ENCODE results near the gene ARL6IP5. TPM values are rescaled to one million over a fixed set of nuclear protein-coding genes. Genes with fewer than 3 reads are reported as not detected.

The ARL6IP5 gene
- total and polyA plus RNA-seq, 2 of the 13 experiments (the other 11 are each of a cell fraction or from before 2014, with no cell fraction given): 23.7 to 29.6 TPM

GRCh38 chr3:69051756-69052471 lies 32.8 kb upstream of the ARL6IP5 start, which contains the start of gene TMF1 (continued):
- TF ChIP-seq ESRRA (CRISPR knock-in tag; IDR thresholded peaks at IDR 0.05; ENCODE audit: low read depth): 0 out of 2 replicates have a peak, but pooled peaks have one; percentile 16
- TF ChIP-seq ZNF142 (CRISPR knock-in tag; IDR thresholded peaks at IDR 0.05): no peak; the same call in 1 of the 2 replicates
- no peak for TF ChIP-seq IKZF1 (IDR thresholded peaks at IDR 0.05)
- TF ChIP-seq ZNF205 (CRISPR knock-in tag; IDR thresholded peaks at IDR 0.05): no peak
- peak; percentile 29 for TF ChIP-seq HNRNPLL (IDR thresholded peaks at IDR 0.05; ENCODE audit: low read depth, low read length, poor library complexity, severe bottlenecking)
- TF ChIP-seq, protein P1, sequence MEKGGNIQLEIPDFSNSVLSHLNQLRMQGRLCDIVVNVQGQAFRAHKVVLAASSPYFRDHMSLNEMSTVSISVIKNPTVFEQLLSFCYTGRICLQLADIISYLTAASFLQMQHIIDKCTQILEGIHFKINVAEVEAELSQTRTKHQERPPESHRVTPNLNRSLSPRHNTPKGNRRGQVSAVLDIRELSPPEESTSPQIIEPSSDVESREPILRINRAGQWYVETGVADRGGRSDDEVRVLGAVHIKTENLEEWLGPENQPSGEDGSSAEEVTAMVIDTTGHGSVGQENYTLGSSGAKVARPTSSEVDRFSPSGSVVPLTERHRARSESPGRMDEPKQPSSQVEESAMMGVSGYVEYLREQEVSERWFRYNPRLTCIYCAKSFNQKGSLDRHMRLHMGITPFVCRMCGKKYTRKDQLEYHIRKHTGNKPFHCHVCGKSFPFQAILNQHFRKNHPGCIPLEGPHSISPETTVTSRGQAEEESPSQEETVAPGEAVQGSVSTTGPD (CRISPR knock-in tag; IDR thresholded peaks at IDR 0.05): no peak
- no peak for TF ChIP-seq PAWR (CRISPR knock-in tag; IDR thresholded peaks at IDR 0.05; ENCODE audit: borderline replicate concordance)
- no peak for TF ChIP-seq SAFB2 (CRISPR knock-in tag; IDR thresholded peaks at IDR 0.05; ENCODE audit: borderline replicate concordance, low read depth)
- TF ChIP-seq, protein P2, sequence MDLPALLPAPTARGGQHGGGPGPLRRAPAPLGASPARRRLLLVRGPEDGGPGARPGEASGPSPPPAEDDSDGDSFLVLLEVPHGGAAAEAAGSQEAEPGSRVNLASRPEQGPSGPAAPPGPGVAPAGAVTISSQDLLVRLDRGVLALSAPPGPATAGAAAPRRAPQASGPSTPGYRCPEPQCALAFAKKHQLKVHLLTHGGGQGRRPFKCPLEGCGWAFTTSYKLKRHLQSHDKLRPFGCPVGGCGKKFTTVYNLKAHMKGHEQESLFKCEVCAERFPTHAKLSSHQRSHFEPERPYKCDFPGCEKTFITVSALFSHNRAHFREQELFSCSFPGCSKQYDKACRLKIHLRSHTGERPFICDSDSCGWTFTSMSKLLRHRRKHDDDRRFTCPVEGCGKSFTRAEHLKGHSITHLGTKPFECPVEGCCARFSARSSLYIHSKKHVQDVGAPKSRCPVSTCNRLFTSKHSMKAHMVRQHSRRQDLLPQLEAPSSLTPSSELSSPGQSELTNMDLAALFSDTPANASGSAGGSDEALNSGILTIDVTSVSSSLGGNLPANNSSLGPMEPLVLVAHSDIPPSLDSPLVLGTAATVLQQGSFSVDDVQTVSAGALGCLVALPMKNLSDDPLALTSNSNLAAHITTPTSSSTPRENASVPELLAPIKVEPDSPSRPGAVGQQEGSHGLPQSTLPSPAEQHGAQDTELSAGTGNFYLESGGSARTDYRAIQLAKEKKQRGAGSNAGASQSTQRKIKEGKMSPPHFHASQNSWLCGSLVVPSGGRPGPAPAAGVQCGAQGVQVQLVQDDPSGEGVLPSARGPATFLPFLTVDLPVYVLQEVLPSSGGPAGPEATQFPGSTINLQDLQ (CRISPR knock-in tag; IDR thresholded peaks at IDR 0.05): no peak
- no peak for TF ChIP-seq ZNF660 (CRISPR knock-in tag; IDR thresholded peaks at IDR 0.05; ENCODE audit: borderline replicate concordance, low read depth)
- TF ChIP-seq PATZ1 (CRISPR knock-in tag; IDR thresholded peaks at IDR 0.05): no peak
- no peak for TF ChIP-seq NCOR1 (IDR thresholded peaks at IDR 0.05; ENCODE audit: borderline replicate concordance, low read length)
- TF ChIP-seq ZNF138 (CRISPR knock-in tag; IDR thresholded peaks at IDR 0.05; ENCODE audit: low read depth): 0 out of 2 replicates have a peak, but pooled peaks have one; percentile 67
- TF ChIP-seq HNF4G (IDR thresholded peaks at IDR 0.05; ENCODE audit: borderline replicate concordance, low read depth, low read length): no peak
- 0 out of 2 replicates have a peak, but pooled peaks have one; percentile 43 for TF ChIP-seq HNF4G (CRISPR knock-in tag; IDR thresholded peaks at IDR 0.05; ENCODE audit: borderline replicate concordance, low read depth)
- no peak for TF ChIP-seq ZMYM3 (CRISPR knock-in tag; IDR thresholded peaks at IDR 0.05)
- TF ChIP-seq ZIK1 (CRISPR knock-in tag; IDR thresholded peaks at IDR 0.05; ENCODE audit: borderline replicate concordance, low read depth): peak; percentile 56; the same call in 1 of the 2 replicates

All from HepG2 (cell line).